ENCODE results near the gene PRKAG3. TPM values are rescaled to one million over a fixed set of nuclear protein-coding genes. Genes with fewer than 3 reads are reported as not detected.

The PRKAG3 gene
- total RNA-seq, 4 donors from 2014 or later: not detected

GRCh38 chr2:218863021-218863520 is 31.5 kb upstream of the PRKAG3 start:
- Histone ChIP-seq H3K4me1 (peaks cover 15 to 46% (median 21%) of the 10 kb centered on the region in 3 donors), H3K9me3 (no peaks in the 10 kb centered on the region), H3K36me3 (no peaks in the 10 kb centered on the region), H3K4me3 (no peak overlapping the region), H3K27me3 (peaks cover 18 to 100% (median 31%) of the 10 kb centered on the region in 4 donors), H3K27ac (no peak overlapping the region)
- intact Hi-C loops (cut with DNase I): no loop called here
- DNase-seq: no peak
- WGBS, 2 donors: 56 to 67% methylated on average over 2 to 3 of the region's 3 CpGs
- no peak for TF ChIP-seq POLR2A (IDR thresholded peaks at IDR 0.05)
- no peak for TF ChIP-seq CTCF (IDR thresholded peaks at IDR 0.05)

- no peak for DNase-seq
- Histone ChIP-seq H3K9me3 (no peaks in the 10 kb centered on the region), H3K27me3 (peaks cover 23 to 100% (median 35%) of the 10 kb centered on the region in 4 donors), H3K27ac (no peak overlapping the region), H3K4me3 (no peak overlapping the region), H3K4me1 (peaks cover 15 to 46% (median 21%) of the 10 kb centered on the region in 3 donors), H3K36me3 (no peaks in the 10 kb centered on the region)
- 62 to 74% methylated on average over 6 to 7 of the region's 7 CpGs for WGBS, 2 donors
- no peak for TF ChIP-seq POLR2A (IDR thresholded peaks at IDR 0.05)
- TF ChIP-seq CTCF (IDR thresholded peaks at IDR 0.05): no peak
- intact Hi-C loops (cut with DNase I): no loop called here
Observed at GRCh38 chr2:218861645-218862318, 30.2 kb upstream of the PRKAG3 start.

- intact Hi-C loops (cut with DNase I): no loop called here
- H3K9me3 ChIP-seq: no peaks in the 10 kb centered on the region
- H3K36me3 ChIP-seq: no peaks in the 10 kb centered on the region
- peaks cover 15 to 43% (median 21%) of the 10 kb centered on the region in 3 donors for H3K4me1 ChIP-seq
- H3K27ac ChIP-seq: peak overlapping the region in 2 of 4 donors; percentile 0 to 59
- H3K27me3 ChIP-seq: peaks cover 23 to 100% (median 35%) of the 10 kb centered on the region in 4 donors
- TF ChIP-seq CTCF (IDR thresholded peaks at IDR 0.05) (no peak), POLR2A (IDR thresholded peaks at IDR 0.05) (no peak)
- H3K4me3 ChIP-seq: peak overlapping the region in 3 of 4 donors; percentile 31 to 64 (median 50)
- DNase-seq: no peak
- 1 to 3% methylated on average over 12 to 19 of the region's 21 CpGs for WGBS, 2 donors
Observed at GRCh38 chr2:218860950-218861381, 29.4 kb upstream of the PRKAG3 start.

GRCh38 chr2:218859988-218860831 is 28.6 kb upstream of the PRKAG3 start:
- 2 to 3% methylated on average over 13 to 15 of the region's 47 CpGs for WGBS, 2 donors
- DNase-seq: no peak

More at GRCh38 chr2:218859988-218860831, 28.6 kb upstream of the PRKAG3 start:
- peaks cover 15 to 35% (median 21%) of the 10 kb centered on the region in 3 donors for H3K4me1 ChIP-seq
- intact Hi-C loops (cut with DNase I): no loop called here
- H3K9me3 ChIP-seq: no peaks in the 10 kb centered on the region
- H3K27me3 ChIP-seq: peaks cover 23 to 100% (median 37%) of the 10 kb centered on the region in 4 donors
- H3K4me3 ChIP-seq: peak overlapping the region; percentile 20 to 64 (median 40)
- TF ChIP-seq POLR2A (IDR thresholded peaks at IDR 0.05) (no peak), CTCF (IDR thresholded peaks at IDR 0.05) (no peak)
- H3K27ac ChIP-seq: peak overlapping the region in 2 of 4 donors; percentile 30 to 59
- H3K36me3 ChIP-seq: no peaks in the 10 kb centered on the region

Measured in esophagus squamous epithelium (tissue), 5 donors.